Stomach (tissue), 9 donors: ENCODE measurements around the gene FMO2. TPM values are rescaled to one million over a fixed set of nuclear protein-coding genes. Genes with fewer than 3 reads are reported as not detected.

Source experiments
- DNase-seq, 2 donors: peaks; one replicate each; pipeline versions ENCODE4 v3.0.0 to v3.0.0-alpha.2; 2013 to 2019
- H3K27ac ChIP-seq, 5 donors: fragments of 200-600 bp in 4 of 5; sonication (generic) in 4 of 5; one replicate each; pipeline ENCODE4 v1.5.1; 2013 to 2019; ENCODE audit warnings: mild to moderate bottlenecking in 1 of 5, moderate library complexity in 1 of 5
- H3K27me3 ChIP-seq, 3 donors: fragments of 200-600 bp; sonication (generic); one replicate each; pipeline ENCODE4 v1.5.1; 2017 to 2019; ENCODE audit warnings: mixed run types in 1 of 3
- H3K36me3 ChIP-seq, 4 donors: fragments of 200-600 bp; sonication (generic); 1 replicate in 3 of 4; 2 replicates in 1 of 4; pipeline ENCODE4 v1.5.1; 2016 to 2019
- H3K4me1 ChIP-seq, 4 donors: fragments of 200-600 bp; sonication (generic); one replicate each; pipeline ENCODE4 v1.5.1; 2016 to 2019
- H3K4me3 ChIP-seq, 4 donors: fragments of 200-600 bp; sonication (generic) in 3 of 4; one replicate each; pipeline ENCODE4 v1.5.1; 2016 to 2019; ENCODE audit warnings: mild to moderate bottlenecking in 1 of 4
- H3K9me3 ChIP-seq, 4 donors: fragments of 200-600 bp; sonication (generic); one replicate each; pipeline ENCODE4 v1.5.1; 2016 to 2019
- CTCF ChIP-seq, 7 experiments: fragments of 450-650 bp in 4 of 7; fragments of 200-600 bp in 3 of 7; sonication (generic) in 3 of 7; IDR thresholded peaks; one replicate each; pipeline ENCODE4 v1.5.1; 2016 to 2019; ENCODE audit warnings: antibody characterized with exemption in 7 of 7, control low read depth in 2 of 7, mild to moderate bottlenecking in 1 of 7
- EP300 ChIP-seq: sonication (generic); formaldehyde crosslinking; IDR thresholded peaks from one replicate; pipeline ENCODE4 v1.6.1; 2017; ENCODE audit warnings: antibody characterized with exemption
- POLR2A ChIP-seq, 4 donors: fragments of 450-650 bp; IDR thresholded peaks; one replicate each; pipeline ENCODE4 v1.6.1; 2016; ENCODE audit warnings: antibody characterized with exemption in 4 of 4, control low read depth in 2 of 4, mild to moderate bottlenecking in 1 of 4, moderate library complexity in 1 of 4
- POLR2AphosphoS5 ChIP-seq, 3 donors: sonication (generic); formaldehyde crosslinking; IDR thresholded peaks; one replicate each; pipeline ENCODE4 v1.6.1; 2016; ENCODE audit warnings: antibody characterized with exemption in 3 of 3
- WGBS, 5 donors: extraction: QIAGEN DNeasy Blood & Tissue Kit in 3 of 5; methylation state at CpG; one replicate each; pipeline versions ENCODE4 v1.1.5 to v1.1.7; 2013 to 2018; 5-methylcytosine and 5-hydroxymethylcytosine counted together
- intact Hi-C: fragments of 100-400 bp; cut with DNase I; formaldehyde crosslinking; loops from one replicate; pipeline ENCODE4 v1.15.1; 2023; ENCODE audit warnings: low total_unique reads
- polyA plus RNA-seq, 3 donors: library from polyadenylated mRNA; stranded (reverse); fragments of 200-250 nt; gene quantifications; one replicate each; pipeline ENCODE4 v1.2.3, GENCODE V29; 2013
- small RNA-seq, 4 donors: library from RNA; depleted of rRNA; stranded (forward); fragments of <200 nt; gene quantifications; one replicate each; pipeline ENCODE3, GENCODE V24; 2016
- total RNA-seq, 5 donors: library from RNA; depleted of rRNA; stranded (reverse); fragments of >200 nt; gene quantifications; one replicate each; pipeline versions ENCODE4 v1.1.0 to v1.2.3, GENCODE V29; 2014 to 2016
- donor health status: healthy with polysubstance abuse.
- donor health status: Bipolar disorder and iron deficiency.
- donor health status: healthy.

FMO2 gene
- total and polyA plus RNA-seq, 8 donors, result 2.8 to 47.3 (median 5.8) TPM; not detected in 1

GRCh38 chr1:171258943-171259342 is 73.8 kb downstream of the FMO2 start:
- no peak overlapping the region for H3K4me3 ChIP-seq
- H3K36me3 ChIP-seq, result no peaks in the 10 kb centered on the region
- TF ChIP-seq CTCF (IDR thresholded peaks at IDR 0.05) (no peak), POLR2A (IDR thresholded peaks at IDR 0.05) (no peak), EP300 (no peak), POLR2AphosphoS5 (IDR thresholded peaks at IDR 0.05) (no peak)
- no peaks in the 10 kb centered on the region for H3K9me3 ChIP-seq
- 64 to 93% (median 89%) methylated on average over 2 of the region's 2 CpGs for WGBS, 5 donors
- DNase-seq, result no peak
- H3K27me3 ChIP-seq, result peaks cover 0 to 7% (median 0%) of the 10 kb centered on the region in 3 donors
- intact Hi-C loops, result no loop called here
- H3K27ac ChIP-seq, result no peak overlapping the region
- H3K4me1 ChIP-seq, result peaks cover 4 to 24% (median 11%) of the 10 kb centered on the region in 4 donors

Small RNA genes lying within 50 kb of the gene (small RNA-seq; reads per million reads assigned to genes)
- gene RF00019, result 0 reads per million in 4 donors

Other genes starting within 250 kb of the FMO2 start
- not detected for gene MROH9, start 249.8 kb upstream of the FMO2 start, total RNA-seq
- gene MROH9, start 249.8 kb upstream of the FMO2 start, polyA plus RNA-seq, result not detected
- 1 to 10 TPM in 4 of 5 donors, under 1 TPM in 1; 0.55 to 2.3 (median 1.8) TPM for gene FMO3, start 94.4 kb upstream of the FMO2 start, total RNA-seq
- 1 to 10 TPM; 1.2 to 7.0 (median 3.8) TPM for gene FMO3, start 94.4 kb upstream of the FMO2 start, polyA plus RNA-seq
- 1 to 10 TPM in 1 of 5 donors, not detected in 4; 1.8 TPM for gene FMO1, start 63.2 kb downstream of the FMO2 start, total RNA-seq
- gene FMO1, start 63.2 kb downstream of the FMO2 start, polyA plus RNA-seq, result 1 to 10 TPM; 1.4 to 3.2 (median 2.6) TPM
- gene FMO4, start 128.9 kb downstream of the FMO2 start, total RNA-seq, result 1 to 10 TPM in 3 of 5 donors, under 1 TPM in 1, not detected in 1; 0.89 to 5.9 (median 3.4) TPM
- gene FMO4, start 128.9 kb downstream of the FMO2 start, polyA plus RNA-seq, result 10 to 100 TPM in 1 of 3 donors, 1 to 10 TPM in 2; 3.2 to 12.2 (median 3.8) TPM